ENCODE measurements around the gene NRXN3.

- TF ChIP-seq EP300 (IDR thresholded peaks at IDR 0.05; ENCODE audit: low read depth): no peak
- TF ChIP-seq POLR2A (IDR thresholded peaks at IDR 0.05): no peak
- no peak for TF ChIP-seq CTCF (IDR thresholded peaks at IDR 0.05)
- TF ChIP-seq POLR2AphosphoS5 (IDR thresholded peaks at IDR 0.05): no peak
Measured at GRCh38 chr14:79704041-79704807, 1534.1 kb downstream of the NRXN3 start.
